ENCODE results near the gene ADK. TPM values are rescaled to one million over a fixed set of nuclear protein-coding genes. Genes with fewer than 3 reads are reported as not detected.
"Not testable (repeated sequence)": the region's sequence is repeated elsewhere in the genome, so short reads cannot be mapped to it uniquely, and the experiment has no call there.

The ADK gene
- 18.3 TPM for total RNA-seq

DNA sequence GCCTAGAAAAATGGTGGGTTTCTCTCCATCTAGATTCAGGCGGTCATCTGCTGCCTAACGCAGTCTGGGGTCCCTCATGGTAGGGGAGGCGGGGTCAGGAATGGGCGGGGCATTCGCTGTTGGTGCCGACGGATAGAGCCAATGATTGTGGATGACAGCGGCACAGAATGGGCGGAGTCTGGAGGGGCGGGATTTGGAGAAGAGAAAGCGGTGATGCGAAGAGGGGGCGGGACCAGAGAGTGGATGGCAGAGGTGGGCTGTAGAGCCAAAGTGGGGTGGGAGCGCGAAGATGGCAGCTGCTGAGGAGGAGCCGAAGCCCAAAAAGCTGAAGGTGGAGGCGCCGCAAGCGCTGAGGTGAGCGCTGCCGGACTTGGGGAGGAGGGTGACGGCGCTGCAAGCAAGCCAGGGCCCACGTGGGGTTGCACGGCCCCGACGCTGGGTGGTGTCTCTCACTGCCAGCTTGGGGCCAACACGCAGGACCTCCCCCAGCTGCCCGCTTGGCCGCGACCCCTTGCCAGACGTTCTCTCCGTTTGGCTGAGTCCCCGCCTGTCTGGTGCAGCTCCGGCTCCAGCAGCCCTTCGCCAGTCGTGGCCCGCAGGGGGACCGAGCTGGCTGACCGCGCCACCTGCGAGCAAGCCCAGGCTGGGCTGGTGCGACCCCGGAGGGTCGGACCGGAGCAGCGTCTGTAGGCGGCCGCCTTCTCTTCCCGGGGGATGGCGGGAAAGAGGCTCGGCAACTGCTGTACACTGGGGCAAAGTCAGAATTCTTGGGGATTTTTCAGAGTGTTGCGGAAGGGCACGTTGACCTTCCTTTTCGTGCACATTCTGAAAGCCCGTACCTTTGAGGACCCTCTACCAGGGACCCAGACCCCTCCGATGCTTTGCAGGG is at the start of gene ADK:
Gene ADK, plus strand, starts transcription at position 232 of the 889 bp plus-strand sequence. Its CDS starts 58 bp downstream, at position 290.
- DNase-seq (ENCODE audit: low read depth in 2 of 3, low spot score in 2 of 3), result peak; percentile 96 to 100 (median 100)

GRCh38 chr10:74103560-74104258 is 47.3 kb upstream of the ADK start:
- peak in 2 of 3 donors; percentile 10 to 26 for DNase-seq (ENCODE audit: low read depth in 2 of 3, low spot score in 2 of 3)

- DNase-seq (ENCODE audit: low read depth in 2 of 3, low spot score in 2 of 3), result no peak
Measured at GRCh38 chr10:74104480-74104879, 46.5 kb upstream of the ADK start.

GRCh38 chr10:74104996-74105395 is 46.0 kb upstream of the ADK start:
- no peak for DNase-seq (ENCODE audit: low read depth in 2 of 3, low spot score in 2 of 3)

GRCh38 chr10:74107391-74107790 is 43.6 kb upstream of the ADK start:
- no peak for DNase-seq (ENCODE audit: low read depth in 2 of 3, low spot score in 2 of 3)

DNA sequence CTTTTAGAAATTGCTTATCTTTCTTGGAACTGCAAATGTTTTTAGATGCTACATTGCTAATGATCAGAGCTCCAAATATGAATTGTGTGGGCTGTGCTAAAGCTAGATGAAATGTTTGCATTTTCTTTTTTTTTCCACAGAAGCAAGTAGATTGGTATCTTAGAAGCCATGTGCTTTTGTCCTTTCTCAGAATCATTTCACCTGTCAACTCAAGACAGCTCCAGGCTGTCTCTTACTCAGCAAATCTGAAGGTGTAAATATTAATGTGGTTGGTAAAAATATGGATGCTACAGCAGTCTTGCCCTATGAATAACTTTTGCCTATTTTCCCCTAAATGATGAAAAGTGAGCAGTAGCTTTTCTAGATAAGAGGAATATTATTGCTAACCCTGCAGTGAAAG is 41.6 kb upstream of the ADK start:
- no peak for DNase-seq (ENCODE audit: low read depth in 2 of 3, low spot score in 2 of 3)

GRCh38 chr10:74110120-74110519 is 40.9 kb upstream of the ADK start:
- DNase-seq (ENCODE audit: low read depth in 2 of 3, low spot score in 2 of 3), result no peak

- no peak for DNase-seq (ENCODE audit: low read depth in 2 of 3, low spot score in 2 of 3)
Measured at GRCh38 chr10:74111799-74112198, 39.2 kb upstream of the ADK start.

- no peak for DNase-seq (ENCODE audit: low read depth in 2 of 3, low spot score in 2 of 3)
Measured at GRCh38 chr10:74113546-74113945, 37.5 kb upstream of the ADK start.

DNA sequence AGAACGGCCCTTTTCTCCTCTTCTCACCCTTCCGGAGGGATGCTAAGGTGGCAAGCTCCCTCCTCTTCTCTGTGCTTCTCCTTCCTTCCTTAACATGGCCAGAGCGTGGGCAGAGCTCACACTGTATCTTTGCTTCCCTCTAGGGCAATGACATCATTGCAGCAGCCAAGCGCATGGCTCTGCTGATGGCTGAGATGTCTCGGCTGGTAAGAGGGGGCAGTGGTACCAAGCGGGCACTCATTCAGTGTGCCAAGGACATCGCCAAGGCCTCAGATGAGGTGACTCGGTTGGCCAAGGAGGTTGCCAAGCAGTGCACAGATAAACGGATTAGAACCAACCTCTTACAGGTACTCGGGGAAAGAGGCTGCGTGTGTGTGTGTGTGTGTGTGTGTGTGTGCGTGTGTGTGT is 37.0 kb upstream of the ADK start:
- DNase-seq (ENCODE audit: low read depth in 2 of 3, low spot score in 2 of 3), result no peak

GRCh38 chr10:74117738-74118137 is 33.3 kb upstream of the ADK start:
- DNase-seq (ENCODE audit: low read depth in 2 of 3, low spot score in 2 of 3), result no peak

- DNase-seq (ENCODE audit: low read depth in 2 of 3, low spot score in 2 of 3), result no peak
Measured at GRCh38 chr10:74118804-74119203, 32.2 kb upstream of the ADK start.

- no peak for DNase-seq (ENCODE audit: low read depth in 2 of 3, low spot score in 2 of 3)
Measured at GRCh38 chr10:74120911-74121310, 30.1 kb upstream of the ADK start.

DNA sequence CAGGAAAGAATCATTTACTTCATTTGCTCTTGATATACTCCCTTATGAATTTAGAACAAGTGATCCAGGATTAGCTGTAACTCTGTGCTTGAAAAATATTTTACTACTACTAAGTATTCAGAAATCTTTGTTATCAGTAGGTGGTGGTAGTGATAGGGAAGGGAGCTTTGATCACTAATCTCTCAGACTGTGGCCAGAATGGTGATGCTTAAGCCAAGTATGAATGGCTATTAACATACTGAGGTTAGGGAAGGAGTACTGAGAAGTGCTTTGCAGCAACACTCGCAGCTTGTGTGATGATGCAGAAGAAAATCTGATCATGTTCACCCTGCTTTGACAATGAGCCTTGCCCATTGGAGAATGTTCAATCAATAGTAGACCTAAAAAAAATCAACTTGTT is 29.7 kb upstream of the ADK start:
- DNase-seq (ENCODE audit: low read depth in 2 of 3, low spot score in 2 of 3), result no peak

GRCh38 chr10:74122060-74122459 is 29.0 kb upstream of the ADK start:
- no peak for DNase-seq (ENCODE audit: low read depth in 2 of 3, low spot score in 2 of 3)

DNA sequence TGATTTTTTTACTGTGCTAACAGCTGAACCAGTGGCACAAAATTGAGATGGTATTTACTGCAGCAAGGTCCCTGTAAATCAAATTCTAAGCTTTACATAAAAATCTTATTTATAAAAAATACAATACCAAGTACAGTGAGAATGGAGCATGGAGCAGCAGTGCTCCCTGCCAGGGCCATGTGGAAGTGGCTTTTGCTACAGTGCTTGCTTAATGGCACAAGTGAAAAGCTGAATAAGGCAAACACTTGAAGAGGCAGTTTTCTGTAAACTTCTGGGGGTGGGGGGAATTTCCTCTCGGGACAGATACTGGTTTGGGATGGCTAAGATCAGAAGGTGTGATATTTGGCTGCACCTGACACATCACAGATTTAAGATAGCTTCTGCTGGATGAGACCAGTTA is 27.9 kb upstream of the ADK start:
- DNase-seq (ENCODE audit: low read depth in 2 of 3, low spot score in 2 of 3), result no peak

DNA sequence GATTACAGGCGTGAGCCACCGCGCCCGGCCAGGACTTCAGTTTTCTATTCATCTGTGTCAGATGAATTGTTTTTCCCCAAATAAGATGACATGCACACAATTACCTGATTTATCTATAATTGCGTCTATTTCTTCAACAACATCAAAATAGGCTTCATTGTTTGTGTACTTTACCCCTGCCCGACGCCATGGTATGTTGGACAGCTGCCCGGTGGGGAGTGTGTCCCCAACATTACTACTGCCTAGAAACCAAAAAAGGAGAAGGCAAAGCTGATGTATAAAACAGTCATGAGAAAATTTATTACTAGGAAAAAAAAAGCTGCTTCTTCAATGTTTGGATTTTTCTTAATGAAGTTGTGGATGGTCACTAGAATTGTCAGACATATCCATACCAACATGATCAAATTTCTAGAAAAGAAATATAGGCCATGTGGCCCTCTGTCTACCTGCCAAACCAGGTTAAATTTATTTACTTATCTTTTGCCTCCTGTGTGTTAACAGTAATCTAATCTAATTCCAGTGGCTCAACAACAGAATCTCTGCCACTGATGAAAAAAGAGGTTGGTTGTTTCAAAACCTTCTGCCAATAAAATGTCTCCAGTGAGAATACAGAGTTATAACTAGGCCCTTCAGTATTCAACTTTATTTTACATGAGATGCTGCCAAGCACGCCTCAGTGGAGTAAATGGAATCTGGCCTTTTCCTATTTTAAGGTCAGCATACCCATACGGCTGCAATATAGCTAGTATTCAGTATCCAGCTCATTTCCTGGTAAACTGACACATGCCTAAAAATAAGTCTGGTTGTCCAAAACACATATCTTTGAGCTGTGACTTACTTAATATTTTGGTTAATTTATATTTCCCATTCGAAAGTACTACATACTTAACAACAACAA is 16.8 kb upstream of the ADK start:
- no peak for DNase-seq (ENCODE audit: low read depth in 2 of 3, low spot score in 2 of 3)

- no peak for DNase-seq (ENCODE audit: low read depth in 2 of 3, low spot score in 2 of 3)
Measured at GRCh38 chr10:74135452-74135851, 15.6 kb upstream of the ADK start.

- no peak for DNase-seq (ENCODE audit: low read depth in 2 of 3, low spot score in 2 of 3)
Measured at GRCh38 chr10:74137992-74138391, 13.0 kb upstream of the ADK start.

GRCh38 chr10:74138596-74138995 is 12.4 kb upstream of the ADK start:
- not testable (repeated sequence) for DNase-seq (ENCODE audit: low read depth in 2 of 3, low spot score in 2 of 3)

DNA sequence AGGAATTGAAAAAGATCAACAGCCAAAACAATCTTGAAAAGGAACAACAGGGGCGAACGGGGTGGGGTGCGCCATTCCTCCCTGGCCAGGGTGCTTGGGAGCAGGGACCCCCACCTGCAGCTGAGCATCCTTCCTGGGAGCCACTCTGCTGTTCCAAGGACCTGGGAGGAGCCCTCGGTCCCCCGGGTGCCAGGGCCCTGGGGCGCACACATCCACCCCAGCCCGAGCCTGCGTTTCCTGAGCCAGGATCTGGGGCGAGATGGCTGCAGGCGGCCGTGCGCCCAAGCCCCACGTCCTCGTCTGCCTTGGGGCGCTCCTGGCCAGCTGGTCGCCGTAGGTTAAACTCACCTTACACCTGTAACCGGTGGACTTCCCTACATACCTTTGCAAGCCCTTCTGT is 11.0 kb upstream of the ADK start:
- no peak for DNase-seq (ENCODE audit: low read depth in 2 of 3, low spot score in 2 of 3)
